ENCODE results near the gene FLCN. TPM values are rescaled to one million over a fixed set of nuclear protein-coding genes. Genes with fewer than 3 reads are reported as not detected.
A peak's percentile ranks its signal among the peaks of the same experiment; 100 is the strongest.
"Not testable (repeated sequence)": the region's sequence is repeated elsewhere in the genome, so short reads cannot be mapped to it uniquely, and the experiment has no call there.

The FLCN gene
- total RNA-seq, 1 experiment from 2014 or later = 66.2 TPM

DNA sequence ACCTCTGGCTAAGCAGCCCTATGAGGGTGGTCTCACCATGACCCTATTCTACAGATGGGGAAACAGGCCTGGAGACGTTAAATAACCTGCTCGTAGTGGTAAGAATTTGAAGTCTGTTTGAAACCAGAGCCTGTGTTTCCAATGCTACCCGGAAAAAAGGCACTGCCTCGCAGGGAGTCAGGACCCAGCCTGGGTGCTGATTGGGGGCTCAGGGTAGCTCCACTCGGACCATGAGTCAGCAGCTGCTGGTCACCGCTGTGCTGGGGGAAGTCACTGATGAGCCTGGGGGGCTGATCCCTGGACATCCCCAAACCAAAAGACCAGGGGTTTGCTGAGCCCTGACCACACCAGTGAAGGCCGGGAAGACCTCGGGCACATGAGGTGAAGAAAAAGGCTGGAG lies 21.4 kb downstream of the FLCN start:
- DNase-seq (ENCODE audit: low spot score) = no peak
- in situ Hi-C loops (cut with HindIII; ENCODE audit: low sequenced_read_pairs) = no loop called here

DNA sequence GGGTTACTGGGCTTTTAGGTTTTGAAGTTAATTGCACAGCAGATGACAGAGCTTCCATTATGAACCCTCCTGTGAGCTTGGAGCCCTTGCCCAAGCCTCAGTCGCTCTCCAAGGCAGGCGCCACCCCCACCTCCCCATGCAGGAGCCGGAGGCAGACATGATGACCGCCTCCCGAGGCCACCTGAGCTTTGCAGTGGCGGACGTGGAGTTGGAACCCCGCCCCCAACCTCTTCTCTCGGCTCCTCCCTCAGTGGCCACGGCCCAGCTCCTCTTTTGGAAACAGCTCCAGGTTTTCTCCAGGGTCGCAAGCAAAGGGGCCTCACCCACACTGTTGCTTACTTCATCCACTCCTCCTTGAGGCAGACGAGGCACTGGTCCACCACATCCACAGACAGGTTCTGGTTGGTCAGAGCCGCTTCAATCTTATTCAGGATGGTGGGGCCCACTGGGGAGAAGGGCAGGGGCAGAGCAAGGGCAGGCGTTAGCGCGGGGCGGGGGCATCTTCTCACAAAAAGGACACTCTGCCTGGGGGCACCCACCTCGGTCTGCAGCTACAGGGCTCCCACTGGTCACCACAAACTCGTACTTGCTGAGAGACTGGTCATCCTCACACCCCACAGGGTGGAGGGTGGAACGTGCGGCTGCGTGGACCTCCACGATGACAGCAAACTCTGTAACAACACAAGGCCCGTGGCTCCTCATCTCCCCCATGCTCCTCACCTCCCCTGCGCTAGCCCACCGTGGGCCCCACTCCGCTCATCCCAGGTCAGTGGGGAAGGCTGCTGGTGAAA lies 22.1 kb downstream of the FLCN start:
- DNase-seq (ENCODE audit: low spot score) = no peak
- in situ Hi-C loops (cut with HindIII; ENCODE audit: low sequenced_read_pairs) = no loop called here

DNA sequence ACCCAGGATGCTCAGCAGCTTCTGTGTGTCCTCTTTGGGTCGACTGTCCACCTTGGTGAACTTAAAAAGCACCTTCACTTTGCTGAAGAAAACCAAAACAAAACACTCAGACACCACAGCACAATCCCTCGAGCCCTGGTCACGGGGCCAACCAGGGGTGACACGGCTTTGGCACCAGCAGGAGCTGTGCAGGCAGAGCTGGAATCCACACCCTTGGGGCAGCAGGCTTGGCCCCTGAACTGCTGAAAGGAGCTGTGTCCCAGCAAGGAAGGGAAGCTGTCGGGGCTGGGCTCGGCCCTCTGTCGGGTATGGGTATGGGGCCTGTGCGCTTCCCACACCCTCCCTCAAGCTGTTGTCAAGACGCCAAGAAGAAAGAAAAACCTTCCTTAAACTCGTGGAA lies 23.2 kb downstream of the FLCN start:
- DNase-seq (ENCODE audit: low spot score) = no peak
- in situ Hi-C loops (cut with HindIII; ENCODE audit: low sequenced_read_pairs) = no loop called here

DNA sequence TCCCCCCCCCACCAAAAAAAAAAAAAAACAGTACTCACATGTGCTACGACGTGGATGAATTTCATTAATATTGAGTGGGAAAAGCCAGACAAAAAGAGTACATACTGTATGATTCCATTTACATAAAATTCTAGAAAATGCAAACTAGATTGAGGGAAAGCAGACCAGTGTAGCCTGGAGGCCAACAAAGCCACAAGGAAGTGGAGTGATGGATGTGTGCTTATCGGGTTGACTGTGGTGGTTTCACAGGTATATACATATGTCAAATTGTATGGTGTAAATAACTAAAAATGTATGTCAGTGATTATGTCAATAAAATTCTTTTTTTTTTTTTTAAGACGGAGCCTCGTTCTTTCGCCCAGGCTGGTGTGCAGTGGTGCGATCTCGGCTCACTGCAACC lies 29.0 kb downstream of the FLCN start:
- no peak for DNase-seq (ENCODE audit: low spot score)
- in situ Hi-C loops (cut with HindIII; ENCODE audit: low sequenced_read_pairs) = no loop called here

DNA sequence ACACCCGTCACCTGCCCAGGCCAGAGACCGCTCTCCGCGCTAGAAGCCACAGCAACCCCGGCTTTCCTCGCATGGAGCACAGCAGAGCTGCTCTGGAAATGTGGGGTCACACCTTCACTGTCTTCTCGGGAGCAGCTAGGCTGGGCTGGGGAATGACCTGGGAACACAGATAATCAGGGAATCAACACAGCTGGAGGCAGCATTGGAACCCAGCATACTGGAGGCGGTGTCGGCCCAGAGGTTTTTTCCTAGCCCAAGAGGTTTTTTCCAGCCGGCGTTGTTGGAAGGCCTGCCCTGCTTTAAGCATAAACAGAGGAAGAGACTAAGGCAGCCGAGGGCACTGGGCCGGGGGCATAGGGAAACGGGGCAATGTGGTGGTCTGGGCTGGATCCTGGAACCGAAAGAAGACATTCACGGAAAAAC lies 30.0 kb downstream of the FLCN start:
- peak; percentile 46 for DNase-seq (ENCODE audit: low spot score)
- in situ Hi-C loops (cut with HindIII; ENCODE audit: low sequenced_read_pairs) = no loop called here

DNA sequence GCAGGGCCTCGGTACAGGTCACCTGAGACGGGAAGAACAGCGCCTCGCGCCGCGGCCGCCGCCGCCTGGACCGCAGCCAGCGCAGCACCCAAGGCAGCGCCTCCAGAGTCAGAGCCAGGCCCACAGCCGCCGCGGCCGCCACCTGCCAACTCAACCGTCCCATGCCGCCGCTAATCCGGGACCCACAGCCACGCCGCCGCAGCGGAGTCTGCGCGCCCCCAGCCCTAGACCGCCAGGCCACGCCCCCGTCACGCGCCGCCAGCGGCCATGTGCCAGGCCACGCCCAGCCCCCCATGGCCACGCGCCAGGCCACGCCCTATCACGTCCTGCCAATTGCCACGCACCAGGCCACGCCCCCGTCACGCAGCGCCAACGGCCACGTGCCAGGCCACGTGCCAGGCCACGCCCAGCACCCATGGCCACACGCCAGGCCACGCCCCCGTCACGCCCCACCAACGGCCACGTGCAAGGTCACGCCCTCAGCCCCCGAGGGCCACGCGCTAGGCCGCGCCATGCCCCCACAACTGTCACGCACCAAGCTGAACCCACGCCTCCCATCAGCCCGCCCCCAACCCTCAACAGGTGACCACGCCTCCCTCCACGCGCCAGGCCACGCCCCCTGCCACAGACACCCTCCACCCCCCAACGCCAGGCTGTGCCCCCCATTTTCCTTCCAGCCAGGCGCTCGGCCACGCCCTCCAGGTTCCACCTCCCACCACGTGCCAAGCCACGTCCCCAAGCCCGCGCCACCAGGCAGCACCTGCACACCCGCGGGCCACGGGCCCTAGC lies 30.6 kb downstream of the FLCN start, which contains the start of gene PLD6:
TSS of gene PLD6 (minus strand) at position 210 of the 789 bp plus-strand sequence. CDS start at position 163, 47 bp downstream.
- DNase-seq (ENCODE audit: low spot score) = peak; percentile 44
- in situ Hi-C loops (cut with HindIII; ENCODE audit: low sequenced_read_pairs) = no loop called here

DNA sequence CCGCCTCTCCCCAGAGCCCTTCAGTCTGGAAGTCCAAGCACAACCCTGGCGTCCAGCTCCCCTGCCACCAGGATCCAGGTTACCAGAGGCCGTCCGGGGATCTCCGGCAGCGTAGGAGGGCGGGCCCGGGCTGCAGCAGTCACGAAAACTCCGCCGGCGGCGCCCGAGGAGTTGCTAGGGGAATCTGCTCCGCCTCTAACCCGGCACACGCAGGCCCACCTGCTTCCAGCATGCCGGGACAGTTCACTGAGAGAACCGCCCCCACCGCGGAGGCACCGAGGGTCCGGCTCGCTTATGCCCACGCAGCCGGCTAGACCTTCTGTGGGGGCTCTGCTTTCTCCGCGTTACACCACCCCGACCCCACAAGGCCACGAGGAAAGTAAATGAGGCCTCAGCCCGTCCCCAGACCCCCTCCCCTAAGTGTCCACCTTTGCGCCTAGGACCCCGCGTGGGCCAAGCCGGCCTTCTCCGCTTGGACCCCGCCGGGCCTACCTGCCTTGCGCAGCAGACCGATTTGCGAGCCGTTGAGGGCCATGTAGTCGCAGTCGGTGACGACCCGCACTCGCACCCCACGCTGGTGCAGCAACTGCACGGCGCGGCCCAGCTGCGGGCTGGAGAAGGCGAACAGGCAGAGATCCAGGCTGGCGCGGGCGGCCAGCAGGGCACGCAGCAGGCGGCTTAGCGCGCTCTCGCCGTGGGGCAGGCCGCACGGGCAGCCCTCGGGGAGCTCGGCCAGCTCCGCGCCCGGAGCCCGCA lies 31.4 kb downstream of the FLCN start:
- no peak for DNase-seq (ENCODE audit: low spot score)
- in situ Hi-C loops (cut with HindIII; ENCODE audit: low sequenced_read_pairs) = no loop called here

DNA sequence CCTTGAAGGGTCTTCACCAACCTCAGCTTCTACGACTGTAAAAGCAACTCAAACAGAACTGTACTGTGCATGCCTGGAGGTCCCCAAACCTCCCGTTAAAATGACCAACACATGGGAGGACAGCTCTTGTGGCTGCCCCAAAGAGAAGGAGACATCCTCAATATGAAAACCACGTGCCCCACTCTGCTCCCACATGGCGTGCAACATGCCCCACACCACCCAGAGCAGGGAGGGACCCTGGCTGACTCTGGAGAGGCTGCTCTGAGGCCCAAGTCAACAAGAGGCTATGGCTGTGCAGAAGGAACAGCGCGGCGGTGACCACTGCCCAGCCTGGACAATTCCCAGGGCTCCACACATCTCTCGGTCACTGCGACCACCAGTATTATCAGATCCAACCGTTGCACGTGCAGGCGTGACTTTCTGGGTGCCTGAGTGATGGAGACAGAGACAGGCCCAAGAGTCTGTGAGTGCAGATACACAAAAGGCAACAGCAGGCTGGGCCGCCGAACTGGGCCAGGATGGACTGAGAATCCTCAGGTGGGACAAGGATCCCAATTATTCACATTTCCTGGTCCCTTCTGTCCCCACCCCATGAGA lies 32.2 kb downstream of the FLCN start:
- DNase-seq (ENCODE audit: low spot score) = no peak
- in situ Hi-C loops (cut with HindIII; ENCODE audit: low sequenced_read_pairs) = no loop called here

DNA sequence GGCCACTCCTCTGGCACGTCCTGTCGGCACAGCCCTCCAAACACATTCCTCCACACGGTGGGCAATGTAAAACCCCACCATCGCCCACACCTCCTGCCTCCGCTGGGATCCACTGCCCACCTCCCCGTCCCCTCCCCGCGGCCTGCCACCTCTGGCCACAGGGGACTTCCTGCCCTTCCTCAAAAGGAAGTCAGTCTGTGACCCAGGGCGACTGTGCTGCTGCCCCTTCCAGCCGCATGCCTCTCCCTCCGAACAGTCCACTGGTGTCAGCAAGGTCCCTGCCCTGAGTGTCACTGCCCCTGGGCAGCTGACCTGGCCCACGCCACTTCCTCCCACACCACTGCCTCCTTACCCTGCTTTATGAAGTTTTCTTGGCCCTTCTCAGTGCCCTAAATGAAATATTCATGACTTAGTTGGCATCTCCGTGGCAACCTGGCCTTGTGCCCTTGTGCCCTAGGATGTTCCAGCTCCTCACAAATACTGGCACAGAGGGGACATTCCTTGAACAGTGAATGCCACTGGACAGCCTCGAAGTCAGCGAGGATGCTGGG lies 32.9 kb downstream of the FLCN start:
- DNase-seq (ENCODE audit: low spot score) = peak; percentile 52
- in situ Hi-C loops (cut with HindIII; ENCODE audit: low sequenced_read_pairs) = no loop called here

DNA sequence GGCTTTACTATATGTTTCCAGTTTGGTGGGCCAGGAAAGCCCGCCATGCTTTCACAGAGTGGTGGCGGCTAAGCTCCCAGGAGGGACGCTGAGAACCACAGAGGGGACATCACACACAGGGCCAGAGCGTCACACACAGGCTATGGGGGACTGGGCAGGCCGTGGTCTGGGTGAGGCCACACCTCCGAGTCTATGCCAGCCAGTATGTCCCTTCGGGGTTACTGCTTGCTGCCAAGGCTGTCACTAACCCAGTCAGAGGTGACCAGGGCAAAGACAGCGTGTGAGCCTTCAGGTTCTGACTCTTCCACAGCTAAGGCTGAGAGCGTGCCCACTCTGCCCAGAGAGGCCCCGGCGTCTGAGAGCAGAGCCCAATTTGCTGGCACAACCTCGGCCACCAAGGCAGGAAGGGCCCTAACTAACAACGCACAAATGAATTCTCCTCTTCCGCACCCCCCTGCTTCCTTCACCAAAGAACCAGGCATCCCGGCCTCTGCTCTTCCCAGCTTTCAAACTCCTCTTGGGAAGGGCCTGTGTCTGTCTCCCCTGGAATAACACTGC lies 33.7 kb downstream of the FLCN start:
- DNase-seq (ENCODE audit: low spot score) = no peak
- in situ Hi-C loops (cut with HindIII; ENCODE audit: low sequenced_read_pairs) = no loop called here

DNA sequence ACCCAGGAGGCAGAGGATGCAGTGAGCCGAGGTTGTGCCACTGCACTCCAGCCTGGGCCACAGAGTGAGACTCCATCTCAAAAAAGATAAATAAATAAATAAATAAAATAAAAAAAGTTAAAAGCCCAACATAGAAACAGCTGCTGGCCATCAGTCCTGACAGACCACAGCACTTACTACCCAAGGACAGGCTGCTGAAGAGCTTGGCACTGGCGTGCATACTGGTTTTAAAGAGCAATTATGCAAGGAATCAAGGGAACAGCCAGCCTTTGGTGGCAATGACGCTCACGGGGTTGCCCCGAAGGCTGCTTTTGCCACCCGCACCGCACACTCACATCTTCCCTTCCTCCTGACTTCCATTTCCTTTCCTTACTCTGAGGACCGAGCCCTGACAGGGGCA lies 35.1 kb downstream of the FLCN start:
- in situ Hi-C loops (cut with HindIII; ENCODE audit: low sequenced_read_pairs) = no loop called here
- DNase-seq (ENCODE audit: low spot score) = no peak

DNA sequence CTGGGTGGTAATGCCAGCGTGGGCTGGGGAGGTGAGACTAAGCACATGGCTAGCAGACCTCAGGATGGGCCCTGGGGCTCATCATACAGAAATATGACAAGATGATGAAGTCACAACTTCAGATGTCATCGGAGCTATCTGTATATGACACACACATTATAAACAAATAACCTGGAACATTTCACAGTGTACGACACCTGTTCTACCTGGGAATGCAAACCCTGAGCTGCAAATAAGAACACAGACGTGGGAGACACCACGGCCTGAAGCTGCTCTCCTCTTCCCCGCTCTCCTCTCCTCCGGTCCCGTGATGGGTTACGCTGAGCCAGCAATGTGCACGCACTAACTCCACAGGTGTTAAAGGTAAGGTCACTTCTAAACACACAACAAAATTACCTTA lies 35.7 kb downstream of the FLCN start:
- in situ Hi-C loops (cut with HindIII; ENCODE audit: low sequenced_read_pairs) = no loop called here
- no peak for DNase-seq (ENCODE audit: low spot score)

DNA sequence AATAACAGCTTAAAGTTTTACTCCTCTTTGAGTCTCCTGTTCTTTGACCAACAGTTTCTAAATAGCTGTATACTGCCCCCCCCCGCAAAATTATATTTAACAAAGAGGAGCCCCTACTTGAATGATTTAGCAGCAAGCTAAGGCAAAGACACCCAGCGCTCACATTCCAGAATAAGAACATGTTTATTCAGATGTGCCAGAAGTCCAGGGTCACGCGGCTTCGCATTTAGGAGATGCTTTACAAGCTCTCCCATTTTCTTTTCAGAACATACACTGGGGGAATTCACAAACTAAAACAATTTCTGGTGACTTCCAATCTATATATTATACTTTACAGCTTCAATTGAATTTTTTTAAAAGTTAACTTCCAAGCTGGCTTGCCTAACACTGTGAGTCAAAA lies 36.1 kb downstream of the FLCN start:
- in situ Hi-C loops (cut with HindIII; ENCODE audit: low sequenced_read_pairs) = no loop called here
- DNase-seq (ENCODE audit: low spot score) = no peak

DNA sequence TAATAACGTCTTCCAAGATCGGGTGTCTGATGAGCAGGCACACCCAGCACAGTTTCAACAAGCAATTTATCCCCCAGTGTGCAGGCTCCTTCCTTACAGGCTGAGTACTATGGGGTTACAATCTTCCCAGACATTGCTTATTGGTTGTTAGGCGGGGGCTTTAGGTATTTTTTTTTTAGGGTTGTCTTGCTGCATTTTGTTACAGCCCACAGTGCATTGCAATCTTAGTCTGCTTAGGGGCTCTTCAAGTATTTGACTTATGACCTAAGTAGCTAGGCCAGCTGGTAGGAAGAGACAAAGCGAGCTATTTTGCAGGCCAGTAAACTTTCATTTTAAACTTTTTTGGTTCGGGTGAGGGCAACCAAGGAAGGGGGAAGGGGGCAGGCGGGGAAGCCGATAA lies 36.7 kb downstream of the FLCN start:
- in situ Hi-C loops (cut with HindIII; ENCODE audit: low sequenced_read_pairs) = no loop called here
- no peak for DNase-seq (ENCODE audit: low spot score)

DNA sequence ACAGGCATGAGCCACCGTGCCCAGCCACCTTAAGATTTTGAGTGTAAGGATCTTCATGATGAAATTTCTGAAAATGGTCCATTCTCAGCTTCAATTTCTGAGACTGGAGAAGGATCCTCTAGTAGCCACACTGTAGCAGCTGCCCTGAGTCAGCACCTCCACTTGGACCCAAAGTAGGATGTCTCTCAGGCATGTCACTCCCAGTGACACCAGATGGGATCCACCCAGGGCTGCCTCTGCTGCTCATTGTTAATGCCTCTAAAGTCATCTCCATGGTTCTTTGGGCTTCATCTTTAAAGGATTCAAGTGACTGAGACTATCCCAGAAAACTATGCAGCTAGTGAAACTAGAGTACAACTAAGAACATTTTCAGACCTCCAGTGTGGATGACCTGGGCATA lies 38.7 kb downstream of the FLCN start:
- no peak for DNase-seq (ENCODE audit: low spot score)
- in situ Hi-C loops (cut with HindIII; ENCODE audit: low sequenced_read_pairs) = no loop called here

DNA sequence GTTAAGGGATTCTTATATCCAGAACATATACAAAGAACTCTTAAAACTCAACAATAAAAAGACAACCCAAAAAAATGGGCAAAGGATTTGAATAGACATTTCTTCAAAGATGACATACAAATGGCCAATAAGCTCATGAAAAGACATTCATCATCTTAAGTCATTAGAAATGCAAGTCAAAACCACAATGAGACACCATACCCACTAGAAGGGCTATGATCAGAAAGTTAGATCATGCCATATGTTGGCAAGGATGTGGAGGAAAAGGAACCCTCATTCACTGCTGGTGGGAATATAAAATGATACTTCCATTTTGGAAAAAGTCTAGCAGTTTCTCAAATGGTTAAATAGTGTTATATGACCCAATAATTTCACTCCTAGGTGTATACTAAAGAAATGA lies 40.2 kb downstream of the FLCN start:
- DNase-seq (ENCODE audit: low spot score) = no peak
- in situ Hi-C loops (cut with HindIII; ENCODE audit: low sequenced_read_pairs) = no loop called here

DNA sequence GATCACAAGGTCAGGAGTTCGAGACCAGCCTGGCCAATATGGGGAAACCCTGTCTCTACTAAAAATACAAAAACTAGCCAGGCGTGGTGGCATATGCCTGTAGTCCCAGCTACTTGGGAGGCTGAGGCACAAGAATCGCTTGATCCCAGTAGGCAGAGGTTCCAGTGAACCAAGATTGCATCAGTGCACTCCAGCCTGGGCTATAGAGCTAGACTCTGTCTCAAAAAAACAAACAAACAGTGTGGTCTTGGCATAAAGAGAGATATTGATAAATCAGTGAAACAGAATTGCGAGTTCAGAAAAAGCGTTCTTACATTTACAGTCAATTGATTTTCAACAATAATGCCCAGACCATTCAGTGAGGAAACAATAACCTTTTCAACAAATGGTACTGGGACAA lies 41.5 kb downstream of the FLCN start:
- DNase-seq (ENCODE audit: low spot score); in situ Hi-C loops (cut with HindIII; ENCODE audit: low sequenced_read_pairs): not testable (repeated sequence)

DNA sequence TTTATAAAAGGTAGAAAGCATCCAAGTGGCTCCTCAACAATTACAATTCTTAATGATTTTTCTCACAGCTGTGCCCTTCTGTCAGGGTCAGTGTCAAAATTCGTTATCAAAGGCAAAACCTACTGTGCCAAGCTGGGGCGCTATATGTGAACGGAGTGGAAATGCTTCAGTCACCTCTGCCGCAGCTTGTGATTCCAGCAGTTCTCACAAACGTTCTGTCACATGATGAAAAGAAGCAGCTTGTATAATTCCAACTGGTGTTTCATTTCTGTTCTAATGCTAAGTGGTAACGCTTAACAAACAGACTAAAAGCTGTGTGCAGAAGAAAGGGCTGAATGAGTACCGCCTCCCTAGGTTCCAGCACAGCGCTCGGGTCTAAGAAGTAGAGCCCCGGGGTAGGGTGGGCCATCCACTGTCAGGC lies 45.0 kb downstream of the FLCN start:
- DNase-seq (ENCODE audit: low spot score) = no peak
- in situ Hi-C loops (cut with HindIII; ENCODE audit: low sequenced_read_pairs) = no loop called here

DNA sequence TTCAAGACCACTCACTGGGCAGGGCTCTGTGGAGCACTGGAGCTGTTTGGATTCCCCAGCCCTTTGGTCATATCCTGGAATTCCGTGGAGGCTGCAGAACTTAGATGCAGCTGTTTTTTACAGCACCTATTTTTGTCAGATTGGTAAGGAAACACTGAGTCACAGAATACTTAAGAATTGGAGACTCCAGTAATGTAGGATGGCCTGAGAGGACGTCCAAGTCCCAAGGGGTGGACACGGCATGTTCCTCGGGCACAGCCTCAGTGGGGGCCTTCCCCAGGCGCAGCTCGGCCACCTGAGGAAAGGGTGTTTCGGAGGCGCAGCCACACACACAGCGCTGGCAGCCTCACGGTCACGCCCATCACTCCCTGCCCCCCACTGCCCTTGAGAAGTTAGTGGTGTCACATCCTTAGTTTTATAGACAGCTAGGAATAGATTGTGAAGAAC lies 45.6 kb downstream of the FLCN start:
- DNase-seq (ENCODE audit: low spot score) = no peak
- in situ Hi-C loops (cut with HindIII; ENCODE audit: low sequenced_read_pairs) = no loop called here
